K562 (cell line): ENCODE results near the gene SEC14L1. TPM values are rescaled to one million over a fixed set of nuclear protein-coding genes. Genes with fewer than 3 reads are reported as not detected.

Source experiments
- ATAC-seq: fragments of 200-7000 bp; cut with Tn5 transposase; 3 replicates; pipeline ENCODE4 v1.9.1; 2020; ENCODE audit warnings: moderate library complexity
- BruUV-seq: library from RNA; stranded (reverse); fragments of 400-500 nt; replicated peaks from 2 replicates; lab custom pipeline; 2021; lab: Mats Ljungman, UMichigan
- CTCF ChIA-PET: fragments of 300-600 bp; formaldehyde crosslinking; extraction: SDS; loops from one replicate; lab custom pipeline; 2021; ENCODE audit warnings: low intra/inter-chr PET ratio; lab: Yijun Ruan, JAX
- POLR2A ChIA-PET: fragments of 300-600, 350-650 bp; sonication (Branson Sonifier 250); formaldehyde crosslinking; extraction: SDS; loops from one replicate; lab custom pipeline; 2021; ENCODE audit warnings: antibody characterized with exemption, inconsistent platforms; lab: Yijun Ruan, JAX
- DNase-seq, 4 experiments: peaks; one replicate each; pipeline versions ENCODE4 v3.0.0 to v3.0.0-alpha.2; 2011 to 2018; ENCODE audit warnings: low spot score in 3 of 4, mixed read lengths in 3 of 4; ENCODE audit errors: extremely low read depth in 1 of 4
- FAIRE-seq: peaks from 2 replicates; lab custom pipeline; 2011; peaks lifted over from hg19 to GRCh38; lab: Jason Lieb, UNC
- H2AFZ ChIP-seq: 2 replicates; pipeline ENCODE4 v1.6.0; 2011; ENCODE audit warnings: low read depth, low read length, control low read depth, inconsistent platforms
- H3K27ac ChIP-seq: fragments of 200-600 bp; 3 replicates; pipeline ENCODE4 v1.8.0; 2011; ENCODE audit warnings: low read depth, mild to moderate bottlenecking, control low read depth, inconsistent platforms, low read length, moderate library complexity, mixed read lengths; ENCODE audit errors: extremely low read depth
- H3K27me3 ChIP-seq, 2 experiments: fragments of 300-600 bp in 1 of 2; 2 replicates in 1 of 2; 3 replicates in 1 of 2; pipeline versions ENCODE4 v1.6.0 to v1.8.0; 2011; ENCODE audit warnings: inconsistent platforms in 2 of 2, low read length in 2 of 2, mild to moderate bottlenecking in 1 of 2, mixed read lengths in 1 of 2, moderate library complexity in 1 of 2; ENCODE audit not compliant: control insufficient read depth in 2 of 2, insufficient read depth in 2 of 2
- H3K36me3 ChIP-seq: fragments of 300-600 bp; 3 replicates; pipeline ENCODE4 v1.8.0; 2011; ENCODE audit warnings: mild to moderate bottlenecking, low read length, inconsistent platforms; ENCODE audit not compliant: control insufficient read depth, insufficient read depth
- H3K4me1 ChIP-seq, 2 experiments: fragments of 200-600 bp in 1 of 2; replicated peaks in 1 of 2; 2 replicates in 1 of 2; 3 replicates in 1 of 2; pipeline versions ENCODE4 v1.5.1 to v1.8.0; 2011; ENCODE audit warnings: inconsistent platforms in 2 of 2, low read length in 2 of 2, mild to moderate bottlenecking in 1 of 2, mixed read lengths in 1 of 2, moderate library complexity in 1 of 2; ENCODE audit not compliant: control insufficient read depth in 2 of 2, insufficient read depth in 2 of 2
- H3K4me2 ChIP-seq: 2 replicates; pipeline ENCODE4 v1.6.1; 2011; ENCODE audit warnings: low read length, control low read depth, inconsistent platforms, mixed read lengths; ENCODE audit not compliant: insufficient read depth
- H3K4me3 ChIP-seq: fragments of 200-600 bp; sonication (generic), shearing (Covaris generic); 2 replicates; pipeline ENCODE4 v1.5.1; 2016; ENCODE audit warnings: control low read depth, inconsistent platforms
- H3K79me2 ChIP-seq: fragments of 200-600 bp; 3 replicates; pipeline ENCODE4 v1.8.0; 2011; ENCODE audit warnings: low read length, inconsistent platforms; ENCODE audit not compliant: control insufficient read depth, insufficient read depth
- H3K9ac ChIP-seq, 2 experiments: 2 replicates each; pipeline versions ENCODE4 v1.6.0 to v1.6.1; 2011; ENCODE audit warnings: low read depth in 2 of 2, low read length in 2 of 2, control low read depth in 1 of 2, inconsistent platforms in 1 of 2, mild to moderate bottlenecking in 1 of 2, mixed read lengths in 1 of 2; ENCODE audit not compliant: insufficient read depth in 1 of 2
- H3K9me1 ChIP-seq: one replicate; pipeline ENCODE4 v1.6.0; 2011; ENCODE audit warnings: inconsistent platforms, mild to moderate bottlenecking, low read length, moderate library complexity; ENCODE audit not compliant: control insufficient read depth, insufficient read depth
- H3K9me3 ChIP-seq: replicated peaks from 2 replicates; pipeline ENCODE4 v1.5.1; 2011; ENCODE audit warnings: low read depth, low read length, inconsistent platforms; ENCODE audit not compliant: control insufficient read depth, insufficient read depth
- H4K20me1 ChIP-seq: replicated peaks from 2 replicates; pipeline ENCODE4 v1.6.1; 2011; ENCODE audit warnings: low read length, inconsistent platforms, mixed read lengths; ENCODE audit not compliant: control insufficient read depth, insufficient read depth
- ESRRA ChIP-seq: fragments of 450-650 bp; IDR thresholded peaks from 2 replicates; pipeline ENCODE4 v1.6.1; 2014; ENCODE audit warnings: low read depth, mild to moderate bottlenecking, moderate library complexity, borderline replicate concordance
- EZH2 ChIP-seq: IDR thresholded peaks from 2 replicates; pipeline ENCODE4 v1.6.1; 2012; ENCODE audit warnings: low read depth, mild to moderate bottlenecking, inconsistent platforms, low read length, borderline replicate concordance
- PHTF2 ChIP-seq: fragments of 250-450 bp; sonication (Bioruptor Pico); IDR thresholded peaks from 2 replicates; pipeline ENCODE4 v1.5.0; 2021; ENCODE audit warnings: mild to moderate bottlenecking
- PPARD ChIP-seq: fragments of 250-450 bp; sonication (Bioruptor Pico); IDR thresholded peaks from 2 replicates; pipeline ENCODE4 v1.8.0; 2022; ENCODE audit warnings: inconsistent platforms, mild to moderate bottlenecking, moderate library complexity
- TRIM28 ChIP-seq: fragments of 450-650 bp; IDR thresholded peaks from 2 replicates; pipeline ENCODE4 v1.6.1; 2017
- XRCC5 ChIP-seq: fragments of 200-400 bp; formaldehyde crosslinking; IDR thresholded peaks from 2 replicates; pipeline ENCODE4 v1.6.1; 2017; ENCODE audit warnings: low read depth, mild to moderate bottlenecking, low read length
- ZBTB17 ChIP-seq: fragments of 450-650 bp; formaldehyde crosslinking; IDR thresholded peaks from 2 replicates; pipeline ENCODE4 v1.4.0; 2020; ENCODE audit warnings: mild to moderate bottlenecking
- ZNF282 ChIP-seq: sonication (generic); formaldehyde crosslinking; IDR thresholded peaks from 2 replicates; pipeline ENCODE4 v1.8.1; 2023; ENCODE audit warnings: missing genetic modification reagents
- WGBS: fragments of 100-300 bp; shearing (Covaris generic); methylation state at CpG from one replicate; pipeline ENCODE4 v1.1.6; 2016; ENCODE audit warnings: low coverage, mixed read lengths; ENCODE audit not compliant: insufficient coverage; ENCODE audit errors: missing lambda C conversion rate; 5-methylcytosine and 5-hydroxymethylcytosine counted together
- in situ Hi-C: fragments of 300-500 bp; cut with MboI; formaldehyde crosslinking; loops from 4 replicates; pipeline ENCODE4 v1.15.0; 2018; ENCODE audit warnings: inconsistent platforms, mixed read lengths
- intact Hi-C: fragments of 100-400 bp; cut with micrococcal nuclease; formaldehyde crosslinking; loops from 2 replicates; pipeline ENCODE4 v1.14.2; 2022
- polyA plus RNA-seq, 8 experiments: library from polyadenylated mRNA; depleted of rRNA in 4 of 8; stranded (reverse) in 5 of 8; unstranded in 3 of 8; fragments of >200 nt; fragmentation: Nextera tagmentation in 2 of 8; fragmentation: Illumina TruSeq in 1 of 8; extraction: Ambion mirVana in 2 of 8; extraction: Trizol in 1 of 8; gene quantifications; 2 replicates each; pipeline versions ENCODE4 v1.2.1 to v1.2.3, GENCODE V29; 2011 to 2014; ENCODE audit warnings: inconsistent platforms in 1 of 8, missing spikeins in 1 of 8
- total RNA-seq, 7 experiments: library from RNA; depleted of rRNA in 6 of 7; stranded (reverse); fragments of >200 nt in 6 of 7; fragmentation: Illumina TruSeq in 2 of 7; extraction: Trizol in 2 of 7; gene quantifications; 2 replicates each; pipeline versions ENCODE4 v1.2.1 to v1.2.3, GENCODE V29; 2011 to 2021; ENCODE audit warnings: low replicate concordance in 1 of 7
- TF ChIP-seq, protein P1 (sequence below): sonication (generic); formaldehyde crosslinking; IDR thresholded peaks from 2 replicates; pipeline ENCODE4 v1.8.0; 2022; ENCODE audit warnings: mild to moderate bottlenecking, low read depth, missing genetic modification reagents

Gene SEC14L1
- total and polyA plus RNA-seq, 9 of the 15 experiments (the other 6 are each of a cell fraction or from before 2014, with no cell fraction given): 3.1 to 39.7 (median 15.2) TPM

DNA sequence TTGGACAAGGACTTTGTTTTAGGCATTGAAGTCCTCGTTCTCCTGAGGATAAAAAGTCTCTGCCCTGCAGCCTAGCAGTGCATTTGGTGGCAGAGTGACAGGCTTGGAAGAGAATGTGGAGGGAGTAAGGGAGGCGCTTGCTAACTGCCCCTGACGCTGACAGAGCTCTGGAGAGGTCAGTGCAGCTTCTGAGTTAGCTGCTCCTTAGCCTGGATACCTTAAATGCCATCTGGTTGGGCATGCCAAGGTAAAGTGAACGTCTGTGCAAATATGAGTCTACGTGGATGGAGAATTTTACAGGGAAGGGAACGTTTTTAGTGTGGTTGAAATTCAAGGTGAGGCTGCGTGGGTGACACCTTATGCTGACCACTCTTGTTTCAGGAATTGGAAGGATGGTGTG, 44.4 kb downstream of the SEC14L1 start:
- DNase-seq (no peak), ATAC-seq (0 out of 3 replicates have a peak, but pooled peaks have one; percentile 23), FAIRE-seq (peak; percentile 19)
- no peak overlapping the region for H3K9ac ChIP-seq
- H3K4me2 ChIP-seq: no peak overlapping the region
- H3K4me1 ChIP-seq: peaks cover 12 to 19% of the 10 kb centered on the region in 2 experiments
- POLR2A ChIA-PET: interaction anchor here (1.3 kb wide), 1 partner anchor 63 kb away, joined by 4 read pairs; no protein-coding TSS in a partner anchor
- peaks cover 20% of the 10 kb centered on the region for H4K20me1 ChIP-seq
- no peak for TF ChIP-seq XRCC5
- no peak for TF ChIP-seq ZBTB17
- TF ChIP-seq, protein P1, sequence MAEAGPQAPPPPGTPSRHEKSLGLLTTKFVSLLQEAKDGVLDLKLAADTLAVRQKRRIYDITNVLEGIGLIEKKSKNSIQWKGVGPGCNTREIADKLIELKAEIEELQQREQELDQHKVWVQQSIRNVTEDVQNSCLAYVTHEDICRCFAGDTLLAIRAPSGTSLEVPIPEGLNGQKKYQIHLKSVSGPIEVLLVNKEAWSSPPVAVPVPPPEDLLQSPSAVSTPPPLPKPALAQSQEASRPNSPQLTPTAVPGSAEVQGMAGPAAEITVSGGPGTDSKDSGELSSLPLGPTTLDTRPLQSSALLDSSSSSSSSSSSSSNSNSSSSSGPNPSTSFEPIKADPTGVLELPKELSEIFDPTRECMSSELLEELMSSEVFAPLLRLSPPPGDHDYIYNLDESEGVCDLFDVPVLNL (CRISPR knock-in tag): no peak
- no peak for TF ChIP-seq TRIM28
- TF ChIP-seq PHTF2 (CRISPR knock-in tag): no peak
- no peak for TF ChIP-seq ZNF282 (CRISPR knock-in tag)
- no peak for TF ChIP-seq ESRRA
- TF ChIP-seq PPARD (CRISPR knock-in tag): no peak
- TF ChIP-seq EZH2: no peak
- 46% methylated on average over 7 of the region's 7 CpGs for WGBS
- no peaks in the 10 kb centered on the region; the same call in 1 of the 2 replicates for H3K9me3 ChIP-seq
- intact Hi-C loops: no loop called here
- H3K36me3 ChIP-seq: no peaks in the 10 kb centered on the region; the same call in 2 of the 3 replicates
- H3K27me3 ChIP-seq: no peaks in the 10 kb centered on the region; a peak in 1 of 5 replicates
- no TSS peak for BruUV-seq
- in situ Hi-C loops: no loop called here
- no peak overlapping the region for H2AFZ ChIP-seq
- no peaks in the 10 kb centered on the region for H3K9me1 ChIP-seq
- H3K4me3 ChIP-seq: no peak overlapping the region
- H3K79me2 ChIP-seq: peaks cover 72% of the 10 kb centered on the region
- no peak overlapping the region for H3K27ac ChIP-seq
- CTCF ChIA-PET: no interaction called here
